Spleen (tissue), 7 donors: ENCODE data around the gene TFB1M.

Experiments
- POLR2A ChIP-seq, 3 donors: fragments of 450-650 bp; IDR thresholded peaks; one replicate each; pipeline ENCODE4 v1.5.1; 2017; ENCODE audit warnings: antibody characterized with exemption in 3 of 3, mild to moderate bottlenecking in 1 of 3
- POLR2AphosphoS5 ChIP-seq, 3 donors: sonication (generic); formaldehyde crosslinking; IDR thresholded peaks; one replicate each; pipeline ENCODE4 v1.5.1; 2017; ENCODE audit warnings: antibody characterized with exemption in 3 of 3
- TF ChIP-seq, protein P1 (sequence below), 11 experiments: fragments of 200-600 bp in 7 of 11; fragments of 450-650 bp in 4 of 11; sonication (generic) in 4 of 11; IDR thresholded peaks in 8 of 11; conservative IDR thresholded peaks in 3 of 11; 1 replicate in 7 of 11; 2 replicates in 4 of 11; pipeline versions ENCODE4 v1.4.0 to v1.8.0; 2016 to 2021; ENCODE audit warnings: antibody characterized with exemption in 11 of 11, inconsistent platforms in 4 of 11, mild to moderate bottlenecking in 1 of 11
- donor health status: DM: no; HTN: no; CAD: no; lungs with moderate emphysema.
- donor health status: DM: no; HTN: no; CAD: no.
- donor health status: DM: no; HTN: no; CAD: no.

- TF ChIP-seq, protein P1, sequence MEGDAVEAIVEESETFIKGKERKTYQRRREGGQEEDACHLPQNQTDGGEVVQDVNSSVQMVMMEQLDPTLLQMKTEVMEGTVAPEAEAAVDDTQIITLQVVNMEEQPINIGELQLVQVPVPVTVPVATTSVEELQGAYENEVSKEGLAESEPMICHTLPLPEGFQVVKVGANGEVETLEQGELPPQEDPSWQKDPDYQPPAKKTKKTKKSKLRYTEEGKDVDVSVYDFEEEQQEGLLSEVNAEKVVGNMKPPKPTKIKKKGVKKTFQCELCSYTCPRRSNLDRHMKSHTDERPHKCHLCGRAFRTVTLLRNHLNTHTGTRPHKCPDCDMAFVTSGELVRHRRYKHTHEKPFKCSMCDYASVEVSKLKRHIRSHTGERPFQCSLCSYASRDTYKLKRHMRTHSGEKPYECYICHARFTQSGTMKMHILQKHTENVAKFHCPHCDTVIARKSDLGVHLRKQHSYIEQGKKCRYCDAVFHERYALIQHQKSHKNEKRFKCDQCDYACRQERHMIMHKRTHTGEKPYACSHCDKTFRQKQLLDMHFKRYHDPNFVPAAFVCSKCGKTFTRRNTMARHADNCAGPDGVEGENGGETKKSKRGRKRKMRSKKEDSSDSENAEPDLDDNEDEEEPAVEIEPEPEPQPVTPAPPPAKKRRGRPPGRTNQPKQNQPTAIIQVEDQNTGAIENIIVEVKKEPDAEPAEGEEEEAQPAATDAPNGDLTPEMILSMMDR (IDR thresholded peaks at IDR 0.05 in 8 of 11, conservative IDR thresholded peaks at IDR 0.05 in 3 of 11), result no peak
- TF ChIP-seq POLR2A (IDR thresholded peaks at IDR 0.05) (no peak), POLR2AphosphoS5 (IDR thresholded peaks at IDR 0.05) (no peak)
Measured at GRCh38 chr6:155309150-155309549, 5.1 kb downstream of the TFB1M start.
